Lower leg skin (tissue), 3 donors: ENCODE results near the gene KCNQ2.

Experiments used
- CTCF ChIP-seq, 3 donors: fragments of 450-650 bp; IDR thresholded peaks; one replicate each; pipeline ENCODE4 v1.5.1; 2016; ENCODE audit warnings: antibody characterized with exemption in 3 of 3, mild to moderate bottlenecking in 3 of 3, moderate library complexity in 2 of 3
- POLR2A ChIP-seq, 2 donors: fragments of 450-650 bp; IDR thresholded peaks; one replicate each; pipeline ENCODE4 v1.6.1; 2016 to 2017; ENCODE audit warnings: antibody characterized with exemption in 2 of 2, mild to moderate bottlenecking in 1 of 2, moderate library complexity in 1 of 2

DNA sequence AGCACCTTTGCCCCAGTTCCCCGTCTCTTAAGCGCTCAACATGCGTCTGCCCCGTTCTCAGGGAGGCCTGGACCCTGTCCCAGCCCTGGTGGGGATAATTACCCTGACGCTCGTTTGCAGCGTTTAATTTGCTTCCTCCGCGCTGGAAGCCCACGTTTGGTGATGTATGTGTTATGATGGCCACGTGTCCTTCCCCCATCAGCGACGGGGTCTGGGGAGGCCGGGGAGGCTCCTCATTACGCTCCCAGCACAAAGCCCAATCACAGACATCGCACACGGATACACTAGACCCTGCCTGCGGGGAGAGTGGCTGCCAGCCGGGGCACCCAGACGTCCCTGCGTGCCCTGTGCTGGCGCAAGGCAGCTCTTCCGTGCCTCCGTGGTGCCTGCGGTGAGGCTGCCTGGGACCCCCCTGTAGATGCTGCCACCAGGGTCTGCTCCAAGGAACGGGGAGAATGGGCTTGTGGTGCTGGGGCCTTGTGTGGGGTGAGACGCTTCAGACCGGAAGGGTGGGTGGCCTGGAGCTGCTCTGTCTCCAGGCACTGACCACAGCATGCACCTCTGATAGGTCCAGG lies 101.1 kb downstream of the KCNQ2 start:
- TF ChIP-seq CTCF (IDR thresholded peaks at IDR 0.05): no peak
- TF ChIP-seq POLR2A (IDR thresholded peaks at IDR 0.05): no peak
